Urothelium cell line (cell line): ENCODE measurements around the gene GRB10.

Source experiments
- DNase-seq: peaks from one replicate; pipeline ENCODE4 v3.0.0; 2011; ENCODE audit warnings: low spot score, mixed read lengths
- FAIRE-seq: peaks from 2 replicates; lab custom pipeline; 2011; peaks lifted over from hg19 to GRCh38; lab: Jason Lieb, UNC

GRB10 gene

GRCh38 chr7:50724526-50725520, 57.9 kb downstream of the GRB10 start:
- peak; percentile 81 for FAIRE-seq
- no peak for DNase-seq

- FAIRE-seq = no peak
- no peak for DNase-seq
Measured at GRCh38 chr7:50723888-50724287, 58.8 kb downstream of the GRB10 start.

- no peak for DNase-seq
Measured at GRCh38 chr7:50723173-50723572, 59.5 kb downstream of the GRB10 start.

GRCh38 chr7:50721661-50722259, 60.9 kb downstream of the GRB10 start:
- FAIRE-seq (no peak), DNase-seq (no peak)

More at GRCh38 chr7:50723173-50723572, 59.5 kb downstream of the GRB10 start:
- no peak for FAIRE-seq

- peak; percentile 30 for DNase-seq
- no peak for FAIRE-seq
Measured at GRCh38 chr7:50721160-50721559, 61.5 kb downstream of the GRB10 start.

GRCh38 chr7:50720295-50720694, 62.4 kb downstream of the GRB10 start:
- no peak for DNase-seq
- FAIRE-seq = no peak

- DNase-seq = no peak
- FAIRE-seq = no peak
Measured at GRCh38 chr7:50718876-50719275, 63.8 kb downstream of the GRB10 start.

GRCh38 chr7:50718311-50718710, 64.4 kb downstream of the GRB10 start:
- FAIRE-seq (no peak), DNase-seq (no peak)

GRCh38 chr7:50717181-50717580, 65.5 kb downstream of the GRB10 start:
- FAIRE-seq = no peak
- DNase-seq = no peak

- peak; percentile 27 for DNase-seq
Measured at GRCh38 chr7:50714857-50715256, 67.8 kb downstream of the GRB10 start.

GRCh38 chr7:50713123-50713965, 69.4 kb downstream of the GRB10 start:
- no peak for DNase-seq
- peak; percentile 97 for FAIRE-seq

More at GRCh38 chr7:50714857-50715256, 67.8 kb downstream of the GRB10 start:
- FAIRE-seq = no peak

GRCh38 chr7:50712252-50713122, 70.2 kb downstream of the GRB10 start:
- DNase-seq (no peak), FAIRE-seq (no peak)

- FAIRE-seq (peak; percentile 37), DNase-seq (no peak)
Measured at GRCh38 chr7:50711271-50712175, 71.2 kb downstream of the GRB10 start.

GRCh38 chr7:50710441-50711154, 72.1 kb downstream of the GRB10 start:
- DNase-seq (no peak), FAIRE-seq (no peak)

GRCh38 chr7:50709151-50709550, 73.5 kb downstream of the GRB10 start:
- no peak for DNase-seq
- no peak for FAIRE-seq

- no peak for FAIRE-seq
Measured at GRCh38 chr7:50707236-50708006, 75.3 kb downstream of the GRB10 start.

GRCh38 chr7:50706469-50706937, 76.2 kb downstream of the GRB10 start:
- no peak for DNase-seq
- FAIRE-seq = no peak

More at GRCh38 chr7:50707236-50708006, 75.3 kb downstream of the GRB10 start:
- DNase-seq = no peak
